ENCODE results near the gene GALNT9. TPM values are rescaled to one million over a fixed set of nuclear protein-coding genes. Genes with fewer than 3 reads are reported as not detected.

Gene GALNT9
- total RNA-seq, 6 donors from 2014 or later, result 0.26 TPM; not detected in 5

DNA sequence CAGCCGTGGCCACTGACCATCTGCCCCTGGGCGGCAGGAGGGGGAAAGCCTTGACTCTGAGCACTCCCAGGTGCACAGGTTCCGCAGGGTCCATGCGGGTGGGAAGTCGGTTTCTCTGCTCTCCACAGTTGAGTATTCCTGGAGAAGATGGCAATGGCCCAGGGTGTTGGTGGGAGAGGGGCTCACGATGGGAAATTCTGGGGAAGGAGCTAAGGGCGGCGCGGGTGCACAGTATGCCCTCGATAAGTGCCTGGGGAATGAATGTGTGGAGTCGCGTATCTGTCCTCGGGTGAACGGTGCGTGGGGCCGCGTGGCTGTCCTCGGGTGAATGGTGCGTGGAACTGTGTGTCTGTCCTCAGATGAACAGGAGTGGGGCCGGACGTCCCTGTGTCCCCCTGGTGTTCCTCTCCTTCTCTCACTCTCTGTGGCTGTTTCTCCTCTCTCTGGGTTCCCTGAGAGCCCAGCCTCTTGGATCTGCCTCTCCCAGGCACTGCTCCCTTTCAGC, 147.1 kb downstream of the GALNT9 start:
- TF ChIP-seq POLR2AphosphoS5 (IDR thresholded peaks at IDR 0.05), result no peak
- TF ChIP-seq EP300 (IDR thresholded peaks at IDR 0.05), result no peak
- no peak for ATAC-seq (ENCODE audit: low FRiP score in 2 of 2)
- WGBS, 2 donors, result 87 to 92% methylated on average over 21 of the region's 21 CpGs
- Histone ChIP-seq H3K27me3 (no peaks in the 10 kb centered on the region), H3K36me3 (no peaks in the 10 kb centered on the region), H3K4me1 (peaks cover 0 to 13% (median 6%) of the 10 kb centered on the region in 4 donors), H3K4me3 (no peak overlapping the region), H3K27ac (no peak overlapping the region), H3K9me3 (peaks cover 0 to 39% (median 0%) of the 10 kb centered on the region in 4 donors)
- peak in 1 of 2 donors; percentile 54 for DNase-seq

DNA sequence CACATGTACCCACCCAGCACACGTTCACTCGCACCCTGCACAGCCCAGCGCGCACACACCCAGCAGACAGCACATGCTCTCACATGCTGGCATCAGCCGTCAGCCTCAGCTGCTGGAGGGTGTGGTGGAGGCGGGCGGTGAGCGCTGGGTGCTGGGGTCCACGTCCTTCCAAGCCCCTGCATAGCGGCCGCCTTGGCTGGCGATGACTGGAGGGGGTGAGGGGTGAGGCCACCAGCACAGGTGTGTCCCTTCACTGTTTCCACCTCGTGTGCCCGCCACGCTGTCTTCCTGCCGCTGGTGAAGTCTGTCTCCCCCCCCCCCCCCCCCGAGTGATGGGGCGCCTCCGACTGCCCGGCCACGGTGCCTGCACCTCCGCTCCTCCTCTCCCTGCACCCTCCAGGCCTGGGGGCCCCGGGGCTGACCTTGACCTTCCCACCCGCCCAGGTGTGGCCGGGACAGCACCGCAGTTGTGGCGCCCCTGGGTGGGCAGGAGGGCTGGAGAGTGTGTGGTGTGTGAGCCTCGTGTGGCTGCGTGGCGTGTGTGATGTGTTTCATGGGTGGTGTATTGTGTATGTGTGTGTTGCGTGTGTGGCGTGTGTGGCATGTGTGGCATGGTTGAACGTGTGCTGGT, 147.7 kb downstream of the GALNT9 start:
- Histone ChIP-seq H3K9me3 (peaks cover 0 to 33% (median 0%) of the 10 kb centered on the region in 4 donors), H3K36me3 (no peaks in the 10 kb centered on the region), H3K27me3 (no peaks in the 10 kb centered on the region), H3K4me1 (peaks cover 0 to 12% (median 4%) of the 10 kb centered on the region in 4 donors), H3K27ac (no peak overlapping the region), H3K4me3 (no peak overlapping the region)
- WGBS, 2 donors, result 82 to 87% methylated on average over 12 to 28 of the region's 33 CpGs
- DNase-seq, result peak in 1 of 2 donors; percentile 73
- TF ChIP-seq POLR2A (IDR thresholded peaks at IDR 0.05) (no peak), CTCF (IDR thresholded peaks at IDR 0.05) (no peak), POLR2AphosphoS5 (IDR thresholded peaks at IDR 0.05) (no peak), EP300 (IDR thresholded peaks at IDR 0.05) (no peak)
- ATAC-seq (ENCODE audit: low FRiP score in 2 of 2), result no peak

GRCh38 chr12:132180648-132181546, 148.5 kb downstream of the GALNT9 start:
- Histone ChIP-seq H3K27me3 (no peaks in the 10 kb centered on the region), H3K9me3 (peaks cover 0 to 25% (median 0%) of the 10 kb centered on the region in 4 donors), H3K4me3 (no peak overlapping the region), H3K27ac (no peak overlapping the region), H3K4me1 (peaks cover 0 to 12% (median 3%) of the 10 kb centered on the region in 4 donors), H3K36me3 (no peaks in the 10 kb centered on the region)
- 84 to 86% methylated on average over 30 of the region's 30 CpGs for WGBS, 2 donors
- TF ChIP-seq CTCF (IDR thresholded peaks at IDR 0.05) (no peak), POLR2A (IDR thresholded peaks at IDR 0.05) (no peak), EP300 (IDR thresholded peaks at IDR 0.05) (no peak), POLR2AphosphoS5 (IDR thresholded peaks at IDR 0.05) (no peak)
- ATAC-seq (ENCODE audit: low FRiP score in 2 of 2) (peak in 1 of 2 donors; percentile 6), DNase-seq (peak in 1 of 2 donors; percentile 59)

GRCh38 chr12:132179431-132180362, 149.7 kb downstream of the GALNT9 start:
- no peak for ATAC-seq (ENCODE audit: low FRiP score in 2 of 2)
- Histone ChIP-seq H3K36me3 (no peaks in the 10 kb centered on the region), H3K27me3 (no peaks in the 10 kb centered on the region), H3K4me3 (no peak overlapping the region), H3K4me1 (peaks cover 0 to 12% (median 3%) of the 10 kb centered on the region in 4 donors), H3K9me3 (peaks cover 0 to 13% (median 0%) of the 10 kb centered on the region in 4 donors), H3K27ac (no peak overlapping the region)
- no peak for DNase-seq
- TF ChIP-seq POLR2AphosphoS5 (IDR thresholded peaks at IDR 0.05) (no peak), EP300 (IDR thresholded peaks at IDR 0.05) (no peak)
- 74 to 85% methylated on average over 17 to 19 of the region's 19 CpGs for whole genome bisulfite sequencing, 2 donors

GRCh38 chr12:132178801-132179401, 150.5 kb downstream of the GALNT9 start:
- no peak for TF ChIP-seq EP300 (IDR thresholded peaks at IDR 0.05)
- no peak for TF ChIP-seq POLR2A (IDR thresholded peaks at IDR 0.05)
- TF ChIP-seq CTCF (IDR thresholded peaks at IDR 0.05), result no peak
- TF ChIP-seq POLR2AphosphoS5 (IDR thresholded peaks at IDR 0.05), result no peak
- DNase-seq (peak in 1 of 2 donors; percentile 78), ATAC-seq (ENCODE audit: low FRiP score in 2 of 2) (no peak)
- peaks cover 0 to 6% (median 0%) of the 10 kb centered on the region in 4 donors for H3K9me3 ChIP-seq
- H3K27ac ChIP-seq, result no peak overlapping the region
- H3K36me3 ChIP-seq, result no peaks in the 10 kb centered on the region
- H3K27me3 ChIP-seq, result no peaks in the 10 kb centered on the region
- 54 to 73% methylated on average over 29 to 38 of the region's 39 CpGs for WGBS, 2 donors
- H3K4me1 ChIP-seq, result peaks cover 0 to 12% (median 3%) of the 10 kb centered on the region in 4 donors
- H3K4me3 ChIP-seq, result no peak overlapping the region
